ENCODE data around the gene ELFN1.

ELFN1 gene

DNA sequence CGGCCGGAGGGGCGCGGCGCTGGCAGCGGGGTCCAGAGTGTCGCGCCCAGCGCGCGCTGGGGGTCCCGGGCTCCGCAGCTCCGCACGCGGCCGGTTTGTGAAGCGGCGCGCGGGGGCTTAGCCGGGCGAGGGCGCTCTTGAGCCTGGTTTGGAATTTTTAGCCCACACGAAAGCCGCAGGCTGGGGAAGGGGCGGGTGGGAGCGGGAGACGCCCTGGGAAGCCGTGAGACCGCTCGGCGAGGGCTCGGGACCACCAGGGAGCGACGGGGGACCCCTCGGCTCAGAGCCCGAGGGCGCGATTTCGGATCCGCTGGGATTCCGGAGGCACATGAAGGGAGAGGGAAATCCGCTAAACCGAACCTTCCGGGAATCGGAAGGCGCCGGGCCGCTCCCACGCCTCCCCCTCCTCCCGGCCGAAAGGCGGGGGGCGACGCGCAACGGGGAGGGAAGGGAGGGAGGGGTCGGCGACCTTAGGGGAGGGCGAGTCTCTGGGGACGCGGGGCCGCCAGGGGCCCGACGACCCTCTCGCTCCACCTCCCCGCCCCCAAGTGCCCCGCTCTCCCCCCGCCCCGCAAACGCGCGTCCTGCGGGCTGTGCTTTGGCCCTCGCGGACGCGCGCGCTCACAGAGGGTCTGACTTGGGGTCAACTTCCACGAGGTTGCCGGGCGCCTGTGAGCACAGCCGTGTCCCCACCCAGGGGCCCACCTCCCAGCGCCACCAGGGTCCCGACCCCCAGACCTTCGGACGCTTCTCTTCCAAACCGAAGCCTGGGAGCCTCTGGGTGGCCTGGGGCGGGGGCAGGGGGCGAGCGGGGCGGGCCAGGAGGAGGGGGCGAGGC is 5.1 kb upstream of the ELFN1 start:
- DNase-seq = peak; percentile 57

DNA sequence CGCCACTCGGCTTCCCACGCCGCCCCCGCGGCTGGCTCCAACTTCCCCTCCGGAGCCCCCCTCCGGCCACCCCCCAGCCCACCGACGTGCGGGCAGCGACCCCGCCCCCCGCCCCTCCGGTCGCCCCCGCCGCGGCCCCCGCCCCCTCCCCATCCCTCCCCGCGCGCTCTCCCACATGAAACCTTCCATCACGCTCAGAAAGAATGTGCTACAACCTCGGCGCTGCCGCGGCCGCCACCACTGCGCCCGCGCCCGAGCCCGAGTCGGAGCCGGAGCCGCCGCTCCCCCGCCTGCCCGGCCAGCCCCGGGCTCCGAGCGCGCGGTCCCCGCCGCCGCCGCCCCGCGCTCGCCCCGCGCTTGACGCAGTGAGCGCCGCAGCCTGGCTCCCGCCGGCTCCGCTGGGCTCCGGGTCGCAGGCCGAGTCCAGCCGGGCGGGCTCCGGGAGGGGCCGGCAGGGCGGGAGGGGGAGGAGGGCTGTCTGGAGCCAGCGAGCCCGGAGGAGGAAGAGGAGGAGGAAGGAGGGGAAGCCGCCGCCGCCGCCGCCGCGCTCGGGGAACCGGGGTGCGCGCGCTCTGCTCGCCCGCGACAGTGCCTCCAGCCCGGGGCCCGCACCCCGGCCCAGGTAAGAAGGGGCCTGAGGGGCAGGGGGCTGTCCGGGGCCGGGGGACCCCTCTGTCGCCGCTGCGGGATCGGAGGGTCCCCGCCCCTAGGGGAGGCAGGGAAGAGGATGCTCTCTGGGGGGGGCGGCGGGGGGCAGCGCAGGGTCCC is 4.3 kb upstream of the ELFN1 start:
- DNase-seq = peak; percentile 28

DNA sequence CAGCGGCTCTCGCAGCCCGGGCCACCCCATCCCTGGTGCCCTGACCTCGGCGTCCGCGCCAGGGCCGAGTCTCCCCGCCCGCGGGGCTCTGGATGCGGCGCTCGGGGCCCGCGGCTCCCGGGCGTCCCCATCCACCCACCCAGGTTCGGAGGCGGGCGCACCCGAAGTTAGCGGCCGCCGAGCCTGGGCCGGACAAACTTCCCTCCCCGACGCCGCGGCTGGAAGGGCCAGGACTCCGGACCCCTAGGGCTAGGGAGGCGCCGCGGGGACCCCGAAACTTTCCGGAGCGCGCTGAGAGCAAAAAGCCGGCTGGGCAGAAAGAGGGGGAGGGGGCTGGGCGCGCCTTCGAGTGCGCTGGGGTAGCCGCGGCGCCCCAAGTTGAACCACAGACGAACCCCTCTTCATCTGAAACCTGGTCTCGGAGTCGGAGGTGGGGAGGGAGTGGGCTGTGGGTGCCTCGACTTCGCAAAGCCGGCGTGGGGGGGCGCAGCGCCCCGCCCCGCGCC is 3.7 kb upstream of the ELFN1 start:
- no peak for DNase-seq

DNA sequence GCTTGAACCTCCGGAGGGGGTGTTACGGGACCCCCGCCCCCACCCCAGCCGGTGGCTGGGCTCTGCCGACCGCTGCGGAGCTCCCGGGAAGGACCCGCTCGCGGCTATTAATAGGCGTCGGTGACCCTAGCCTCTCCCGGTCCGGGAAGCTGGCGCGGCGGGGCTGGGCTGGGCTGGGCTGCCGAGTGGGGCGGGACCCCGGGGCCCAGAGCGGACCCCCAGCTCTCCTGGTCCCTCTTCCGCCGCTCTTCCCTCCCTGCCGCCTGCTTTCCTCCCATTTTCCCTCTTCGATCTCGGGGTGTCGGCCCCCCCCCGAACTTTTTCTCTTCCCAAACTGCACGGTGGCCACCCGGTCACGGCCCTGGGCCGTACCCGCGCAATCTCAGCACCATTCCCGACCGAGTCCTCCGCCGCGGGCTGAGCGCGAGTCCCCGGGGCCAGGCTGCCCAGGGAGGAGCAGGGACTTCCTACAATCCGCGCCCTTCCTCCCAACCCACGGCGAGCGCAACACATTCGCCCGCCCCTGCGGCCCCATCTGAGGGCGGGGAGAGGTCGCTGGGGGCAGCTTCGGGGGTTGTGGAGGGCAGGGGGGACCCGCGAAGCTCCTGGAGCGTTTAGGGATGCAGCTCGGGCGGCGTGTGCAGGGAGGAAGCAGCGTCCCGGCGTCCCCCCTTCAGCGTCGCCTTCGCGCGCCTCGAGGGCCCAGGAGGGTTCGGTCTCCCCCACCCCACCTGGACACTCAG is 3.1 kb upstream of the ELFN1 start:
- DNase-seq = no peak

DNA sequence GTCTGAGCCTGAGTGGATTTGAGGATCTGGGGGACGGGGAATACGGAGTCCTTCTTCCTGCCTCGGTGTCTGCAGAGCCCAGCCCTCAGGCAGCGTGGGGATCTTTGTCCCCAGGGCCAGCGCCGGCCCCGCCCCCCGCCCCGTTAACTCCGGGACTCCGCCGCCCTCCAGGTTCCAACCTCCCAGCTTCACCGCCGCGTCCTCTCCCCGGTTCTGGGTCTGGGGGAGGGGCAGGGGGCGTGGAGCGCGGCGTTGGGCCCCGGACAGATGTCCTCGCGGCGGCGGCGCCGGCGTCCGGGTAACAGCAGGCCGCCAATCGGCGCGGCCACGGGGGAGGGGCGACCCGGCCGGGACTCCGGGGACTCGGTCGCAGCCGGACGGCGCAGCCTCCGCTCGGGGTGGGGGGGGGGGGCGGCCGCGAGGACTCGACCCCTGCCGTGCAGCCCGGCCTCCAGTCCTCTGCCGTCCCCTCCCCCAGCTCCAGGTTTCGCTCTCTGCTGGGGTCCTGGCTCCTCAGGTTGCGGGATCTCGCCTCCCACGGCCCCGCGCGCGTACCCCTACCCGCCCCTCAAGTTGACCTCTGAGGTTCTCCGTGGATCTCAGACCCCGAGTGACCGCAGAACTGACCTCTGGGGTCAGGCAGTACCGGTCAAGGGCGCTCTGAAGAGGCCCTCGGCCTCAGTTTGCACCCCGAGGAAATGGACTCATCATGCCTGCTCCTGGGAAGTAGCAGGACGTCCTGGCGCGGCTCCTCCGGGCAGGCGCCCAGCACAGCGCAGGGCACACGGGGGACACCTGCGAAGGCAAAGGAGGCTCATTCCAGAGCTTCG is 2.3 kb upstream of the ELFN1 start:
- no peak for DNase-seq

DNA sequence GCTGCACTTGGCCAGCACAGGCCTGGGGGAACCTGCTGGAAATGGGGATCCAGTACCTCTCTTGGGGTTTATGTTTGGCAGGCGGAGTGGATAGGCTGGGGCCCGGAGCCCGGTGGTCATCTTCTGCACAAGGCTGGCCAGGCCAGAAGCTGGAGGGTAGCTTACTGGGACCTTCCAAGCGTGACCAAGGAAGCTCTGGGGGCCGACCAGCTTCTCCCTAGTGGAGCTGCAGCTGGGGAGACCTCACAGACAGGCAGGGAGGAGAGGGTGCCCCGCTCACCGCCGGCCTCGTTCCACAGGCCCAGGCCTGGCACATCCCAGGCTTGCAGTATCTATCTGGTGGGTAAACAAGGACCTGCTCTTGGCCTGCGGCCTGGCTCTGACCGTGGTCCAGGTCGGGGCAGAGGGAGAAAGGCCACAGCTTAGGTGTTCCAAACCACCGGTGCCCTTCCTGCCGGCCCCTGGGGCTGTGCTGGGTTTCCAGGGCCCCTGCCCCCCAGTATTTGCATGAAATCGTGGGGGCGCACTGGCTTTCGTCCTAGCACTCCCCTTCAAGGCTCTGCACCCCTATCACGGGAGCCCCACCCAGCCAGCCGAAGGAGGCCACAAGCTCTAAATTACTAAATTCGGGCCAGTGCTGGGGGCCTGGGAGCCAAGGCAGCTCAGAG is 1.5 kb upstream of the ELFN1 start:
- no peak for DNase-seq

DNA sequence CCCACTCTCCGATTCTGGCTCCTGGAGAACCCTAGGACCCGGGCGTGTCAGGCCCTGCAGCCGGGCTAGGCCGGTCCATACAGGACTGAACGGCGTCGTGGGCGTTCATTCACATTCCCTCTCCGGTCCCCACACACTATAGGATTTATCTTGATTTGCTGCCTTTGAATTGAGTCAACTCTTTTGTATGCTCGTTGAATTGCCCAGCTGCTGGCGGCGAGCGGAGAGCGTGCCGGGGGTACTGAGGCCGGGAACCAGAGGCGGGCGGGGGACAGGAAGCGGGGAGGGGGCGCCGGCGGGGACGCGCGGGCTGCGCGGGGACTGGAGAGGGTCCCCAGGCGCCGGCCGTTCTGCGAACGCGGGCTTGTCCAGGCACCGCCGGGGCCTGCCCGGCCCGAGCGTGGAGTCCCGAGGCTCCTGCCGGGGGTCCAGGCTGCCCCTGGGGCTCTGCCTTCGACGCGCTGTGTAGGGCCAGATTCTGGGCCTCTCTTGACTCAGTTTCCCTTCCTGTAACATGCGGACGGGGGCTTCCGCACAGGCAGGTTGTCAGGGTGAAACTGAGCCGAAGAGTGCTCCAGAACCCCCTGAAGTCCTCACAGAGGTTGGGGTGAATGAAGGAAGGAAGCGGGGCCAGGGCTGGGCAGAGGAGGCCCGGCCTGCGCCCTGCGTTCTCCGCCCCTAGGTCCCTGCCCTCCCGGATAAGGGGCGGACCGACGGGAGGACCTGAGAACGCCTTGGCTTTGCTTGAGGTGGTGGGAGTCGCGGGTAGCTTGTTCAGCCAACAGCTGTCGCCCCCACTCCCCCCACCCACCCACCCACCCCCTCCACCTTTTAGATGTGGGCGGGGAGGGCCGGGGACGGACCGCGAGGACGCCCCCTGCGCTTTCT is 769 bp upstream of the ELFN1 start:
- peak; percentile 42 for DNase-seq

DNA sequence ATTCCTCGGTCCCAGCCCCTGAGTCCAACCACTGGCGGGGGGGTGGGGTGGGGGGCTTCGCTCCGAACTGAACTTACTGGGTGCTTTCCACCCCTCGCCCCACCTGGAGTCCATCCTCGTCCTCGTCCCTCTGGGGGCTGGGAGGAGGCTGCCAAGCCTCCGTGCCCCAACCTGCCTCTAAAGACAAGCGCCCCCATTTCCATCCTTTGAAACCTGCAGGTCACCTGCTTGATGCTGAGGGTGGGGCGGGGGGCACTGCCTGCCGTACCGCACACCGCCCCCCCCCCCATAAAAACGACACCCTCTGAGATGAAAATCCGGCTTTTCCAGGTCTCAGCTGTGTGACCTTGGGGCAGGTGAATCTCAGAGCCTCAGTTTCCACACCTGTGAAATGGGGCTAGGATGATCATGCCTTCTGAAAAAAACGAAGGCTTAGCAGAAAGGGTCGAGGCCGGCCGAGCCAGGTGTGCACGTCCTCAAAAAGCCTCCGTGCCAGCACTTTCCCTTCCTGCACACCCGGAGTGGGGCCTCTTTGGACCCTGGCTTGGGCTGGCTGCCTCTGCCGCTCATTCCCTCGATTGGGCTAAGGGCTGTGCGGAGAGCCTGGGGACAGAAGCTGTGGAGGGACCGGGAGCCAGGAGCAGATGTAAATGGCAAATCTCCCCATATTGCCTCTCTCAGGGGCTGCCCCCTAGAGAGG is 967 bp downstream of the ELFN1 start:
- DNase-seq = no peak

DNA sequence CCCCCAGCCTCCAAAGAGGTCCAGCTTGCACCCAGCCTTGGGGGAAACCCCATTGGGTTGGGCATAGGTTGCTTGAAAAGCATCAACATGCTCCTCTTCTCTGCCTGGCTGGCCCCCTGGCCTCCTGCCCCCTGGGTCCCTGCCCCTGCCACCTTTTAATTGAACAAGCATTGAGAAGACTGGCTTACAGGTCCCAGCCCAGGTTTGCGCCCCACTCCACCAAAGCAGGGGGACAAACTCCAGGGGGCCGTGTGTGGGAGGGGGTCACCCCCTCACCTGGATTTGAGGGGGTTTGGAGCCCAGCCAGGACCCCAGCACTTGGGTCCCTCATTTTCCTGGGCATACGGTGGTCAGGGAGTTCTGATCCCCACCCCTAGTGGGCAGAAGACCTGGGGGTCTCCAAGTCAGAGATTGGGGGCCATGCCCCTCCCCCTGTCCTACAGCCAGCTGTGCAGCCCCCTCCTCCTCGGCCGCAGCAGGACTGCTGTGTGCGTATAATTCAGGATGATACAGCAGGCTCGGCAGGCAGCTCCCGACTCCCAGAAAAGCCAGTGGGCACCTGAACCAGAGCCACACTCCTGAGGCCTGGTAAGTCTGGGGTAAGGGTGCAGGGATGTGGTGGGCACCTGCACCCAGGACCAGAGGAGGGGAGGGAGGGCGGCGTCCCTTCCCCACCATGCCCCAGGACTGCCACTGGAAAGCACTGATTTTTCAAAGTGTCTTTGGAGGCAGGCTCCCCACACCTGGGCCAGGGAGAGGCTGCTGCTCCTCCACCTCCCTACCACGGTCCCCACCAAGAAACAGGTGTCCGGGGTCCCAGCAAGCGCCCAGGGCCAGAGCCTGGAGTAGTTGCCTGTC is 1.7 kb downstream of the ELFN1 start:
- no peak for DNase-seq

DNA sequence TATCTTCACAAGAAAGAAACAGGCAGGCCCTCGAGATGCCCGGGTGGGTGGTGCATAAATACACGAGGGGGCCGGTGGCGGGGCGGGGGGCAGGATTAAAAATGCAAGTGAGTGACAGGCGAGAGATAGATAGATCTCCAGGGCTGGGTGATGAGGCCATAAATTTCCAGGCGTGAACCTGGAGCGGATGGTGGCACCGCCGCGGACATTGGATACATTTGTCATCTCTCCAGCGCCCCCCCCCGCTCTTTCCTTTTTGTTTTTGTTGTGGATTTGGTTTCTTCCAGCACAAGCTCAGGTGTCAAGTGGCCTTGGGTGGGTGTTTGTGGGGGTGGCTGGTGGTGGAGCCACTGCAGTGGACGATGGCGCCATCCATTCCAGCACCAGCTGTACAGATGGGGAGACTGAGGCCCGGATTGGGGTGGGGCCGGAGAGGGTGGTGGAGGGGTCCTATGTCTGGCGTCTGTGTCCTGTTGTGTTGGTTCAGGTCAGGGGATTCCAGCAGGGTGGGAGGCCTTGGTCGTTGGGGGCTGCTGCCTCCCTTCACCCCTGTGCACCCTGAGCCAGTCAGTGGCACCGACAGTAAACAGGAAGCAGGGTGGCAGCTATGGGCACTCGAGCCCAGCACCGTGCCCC is 2.9 kb downstream of the ELFN1 start:
- no peak for DNase-seq

DNA sequence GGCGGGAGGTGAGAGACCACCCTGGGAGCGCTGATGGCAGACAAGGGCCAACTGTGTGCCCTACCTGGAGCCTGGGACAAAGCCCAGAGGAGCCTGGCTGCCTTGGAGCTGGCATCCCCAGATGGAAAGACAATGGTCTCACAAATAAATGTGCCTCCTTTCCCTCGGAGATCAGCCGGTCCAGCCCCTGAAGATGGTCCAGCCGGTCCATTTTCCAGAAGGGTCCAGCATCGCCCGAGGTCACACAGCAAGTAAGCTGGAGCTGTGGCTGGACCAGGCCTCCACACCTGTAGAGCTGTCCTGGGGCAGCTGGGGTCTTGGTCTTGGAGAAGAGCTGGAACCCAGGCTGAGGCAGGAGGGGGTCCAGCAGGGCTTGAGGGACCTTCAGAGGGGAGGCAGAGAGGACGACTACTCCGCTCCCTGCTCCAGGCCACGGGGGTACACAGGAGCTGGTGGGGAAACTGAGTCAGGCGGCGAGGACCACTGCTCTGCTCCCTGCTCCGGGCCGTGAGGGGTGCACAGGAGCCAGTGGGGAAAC is 3.6 kb downstream of the ELFN1 start:
- DNase-seq = no peak

DNA sequence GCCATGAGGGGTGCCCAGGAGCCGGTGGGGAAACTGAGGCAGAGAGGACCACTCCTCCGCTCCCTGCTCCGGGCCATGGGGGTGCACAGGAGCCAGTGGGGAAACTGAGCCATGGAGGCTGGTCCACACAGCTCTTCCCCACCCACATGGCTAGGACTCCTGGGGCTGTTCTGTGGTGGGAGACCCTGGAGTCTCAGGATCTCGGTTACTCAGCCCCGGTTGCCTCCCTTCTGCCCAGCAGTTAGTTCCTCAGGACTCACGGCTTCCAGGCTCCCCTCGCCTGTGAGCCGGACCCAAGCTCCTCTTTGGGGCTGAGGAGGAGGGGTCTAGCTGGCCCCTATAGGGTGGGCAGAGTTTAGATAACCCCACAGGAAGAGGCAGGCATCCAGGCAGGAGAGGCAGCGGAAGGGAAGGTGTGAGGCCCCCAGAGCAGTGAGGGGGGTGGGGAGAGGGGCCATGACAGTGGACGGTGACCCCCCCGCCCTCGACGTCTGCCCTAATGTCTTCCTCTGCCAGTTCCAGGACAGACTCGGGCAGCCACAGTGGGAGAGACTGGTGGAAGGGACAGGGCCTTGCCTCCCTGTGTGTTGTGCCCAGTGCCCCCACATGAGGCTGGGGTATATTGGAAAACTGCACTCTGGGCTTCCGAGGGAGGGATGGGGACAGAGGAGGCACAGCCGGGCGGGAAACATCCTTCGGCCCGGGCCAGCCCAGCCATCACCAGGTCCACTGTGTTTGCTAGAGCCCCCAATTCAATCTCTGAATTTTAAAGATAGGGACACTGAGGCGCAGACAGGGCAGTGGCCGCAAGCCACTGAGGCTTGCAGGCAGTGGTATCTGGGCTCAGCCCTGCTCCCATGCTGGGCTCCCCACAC is 4.3 kb downstream of the ELFN1 start:
- DNase-seq = no peak

DNA sequence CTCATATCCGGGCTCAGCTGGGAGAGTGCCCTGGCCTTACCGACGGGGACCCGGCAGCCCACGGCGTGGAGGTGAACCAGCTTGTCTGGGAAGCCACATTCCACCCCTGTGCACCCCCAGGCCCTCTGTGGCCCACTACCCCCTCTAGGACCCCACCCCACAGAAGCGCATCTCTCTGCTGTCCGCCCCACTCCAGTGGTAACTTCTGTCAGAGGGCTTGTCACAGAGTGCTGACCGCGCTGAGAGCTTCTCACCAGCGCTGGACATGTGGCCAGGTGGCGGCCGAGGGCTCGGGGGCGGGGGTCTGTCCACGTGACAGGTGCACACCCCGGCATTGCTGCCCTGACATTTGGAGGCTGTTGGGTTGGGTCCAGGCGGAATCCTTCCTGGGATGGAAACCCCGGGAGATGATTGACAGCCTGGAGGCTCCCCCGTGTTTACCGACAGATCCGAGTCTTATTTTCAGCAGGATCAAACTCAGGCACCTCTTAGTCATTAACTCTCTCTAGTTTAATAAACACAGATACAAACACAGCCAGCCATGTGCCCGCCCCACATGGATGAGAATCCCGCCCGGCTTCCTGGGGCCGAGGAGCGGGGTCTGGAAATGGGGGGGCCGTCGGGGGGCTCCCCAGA is 5.1 kb downstream of the ELFN1 start:
- DNase-seq = no peak

DNA sequence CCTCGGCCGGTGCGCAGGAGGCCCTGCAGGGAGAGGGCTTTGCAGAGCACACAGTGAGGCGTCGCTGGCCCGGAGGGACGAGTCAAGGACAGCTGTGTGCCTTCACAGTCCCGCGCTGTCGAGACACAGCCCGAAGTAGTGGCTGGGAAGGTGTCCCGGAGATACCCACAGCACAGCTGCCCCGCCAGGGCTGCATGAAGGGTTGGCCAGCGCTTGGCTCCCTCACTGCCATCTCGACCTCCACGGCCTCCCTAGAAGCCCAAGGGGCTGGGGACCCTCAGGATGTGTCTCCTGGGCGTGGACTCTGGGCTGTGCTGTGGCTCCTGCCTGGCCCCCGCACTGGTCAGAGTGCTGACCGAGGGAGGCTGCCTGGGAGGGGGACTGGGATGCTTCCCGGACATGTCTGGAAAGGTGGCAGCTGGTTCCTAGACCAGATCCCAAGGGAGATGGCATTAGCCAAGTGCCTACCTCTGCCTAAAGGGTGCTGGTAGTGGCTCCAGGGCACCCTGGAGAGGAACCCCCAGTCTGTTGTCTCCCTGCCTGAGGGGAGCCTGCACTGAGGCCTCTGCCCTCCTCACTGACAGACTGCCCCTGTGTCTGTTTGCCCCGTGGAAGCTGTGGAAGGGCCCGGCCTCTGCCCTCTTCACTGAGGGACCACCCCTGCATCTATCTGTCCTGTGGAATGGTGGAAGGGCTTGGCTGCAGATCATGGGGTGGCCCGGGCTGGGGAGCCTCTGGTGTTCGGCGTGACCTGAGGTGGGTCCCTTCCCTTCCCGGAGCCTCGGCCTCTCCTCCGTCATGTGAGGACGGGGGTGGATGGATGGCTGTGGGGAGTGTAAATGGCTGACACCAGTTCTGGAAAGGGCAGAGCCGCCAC is 5.8 kb downstream of the ELFN1 start:
- no peak for DNase-seq

DNA sequence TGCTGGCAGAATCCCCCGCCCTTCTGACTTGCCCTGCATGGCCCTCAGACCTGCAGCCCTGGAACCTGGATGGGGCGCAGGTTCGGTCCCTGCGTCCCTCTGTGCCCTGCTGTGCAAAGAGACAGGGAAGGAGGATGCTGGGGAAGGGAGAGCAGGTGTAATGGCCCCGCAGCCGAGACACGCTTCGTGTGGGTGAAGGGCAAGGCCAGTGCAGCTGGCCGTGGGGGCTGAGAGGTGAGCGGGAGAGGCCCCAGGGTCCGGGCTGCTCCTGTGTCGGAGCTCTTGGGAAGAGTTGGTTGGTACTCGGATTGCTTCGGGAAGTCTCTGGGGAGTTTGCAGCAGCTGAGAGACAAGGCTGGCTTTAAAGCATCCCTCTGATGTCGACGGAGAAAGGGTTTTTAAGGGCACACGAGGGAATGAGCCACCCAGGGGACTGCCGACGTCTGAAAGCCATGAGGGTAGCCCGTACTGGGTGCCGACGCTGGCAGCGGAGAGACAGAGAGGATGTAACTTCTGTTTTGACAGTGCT is 6.5 kb downstream of the ELFN1 start:
- DNase-seq = no peak
